HFFc6 (cell line): Measurements from ENCODE around the gene COL4A1. TPM values are rescaled to one million over a fixed set of nuclear protein-coding genes. Genes with fewer than 3 reads are reported as not detected.

Experiments
- DNase-seq: peaks from one replicate; pipeline ENCODE4 v3.0.0-alpha.2; 2018
- H3K27ac Mint-ChIP-seq: 2 replicates; pipeline ENCODE4 v1.8.0; 2020; ENCODE audit warnings: mild to moderate bottlenecking, mixed read lengths
- H3K27me3 Mint-ChIP-seq: 2 replicates; pipeline ENCODE4 v1.8.0; 2021; ENCODE audit warnings: mild to moderate bottlenecking, moderate library complexity, mixed read lengths; ENCODE audit not compliant: insufficient read depth
- H3K36me3 Mint-ChIP-seq: 2 replicates; pipeline ENCODE4 v1.8.0; 2021; ENCODE audit warnings: low read depth, mixed read lengths
- H3K4me1 Mint-ChIP-seq: 2 replicates; pipeline ENCODE4 v1.8.0; 2020; ENCODE audit warnings: low read depth, mixed read lengths
- H3K4me3 Mint-ChIP-seq: 2 replicates; pipeline ENCODE4 v1.8.0; 2020; ENCODE audit warnings: mild to moderate bottlenecking, moderate library complexity, mixed read lengths
- H3K9me3 Mint-ChIP-seq: 2 replicates; pipeline ENCODE4 v1.8.0; 2020; ENCODE audit warnings: mild to moderate bottlenecking, mixed read lengths
- CTCF ChIP-seq: fragments of 200-600 bp; sonication (generic); IDR thresholded peaks from 2 replicates; pipeline ENCODE4 v1.5.0; 2021; ENCODE audit warnings: antibody characterized with exemption, mild to moderate bottlenecking
- total RNA-seq, 6 experiments: library from RNA; stranded (reverse); fragmentation: NEBNext Ultra II Directional; extraction: Animal tissue kit (Norgen Biotek cat#: 25700); gene quantifications; 2 replicates in 1 of 6; 3 replicates in 5 of 6; pipeline ENCODE4 v1.2.3, GENCODE V29; 2021

The COL4A1 gene
- total RNA-seq, 6 experiments from 2014 or later: 137 to 328 (median 148) TPM

- no peaks in the 10 kb centered on the region for H3K27me3 Mint-ChIP-seq
- DNase-seq: no peak
- no peaks in the 10 kb centered on the region for H3K36me3 Mint-ChIP-seq
- no peak for TF ChIP-seq CTCF
- no peaks in the 10 kb centered on the region for H3K9me3 Mint-ChIP-seq
- peaks cover 42% of the 10 kb centered on the region for H3K4me1 Mint-ChIP-seq
- H3K27ac Mint-ChIP-seq: no peak overlapping the region
- H3K4me3 Mint-ChIP-seq: no peak overlapping the region
These were observed 70.1 kb downstream of the COL4A1 start for GRCh38 chr13:110236831-110237261.

GRCh38 chr13:110236431-110236830 lies 70.5 kb downstream of the COL4A1 start:
- no peak overlapping the region for H3K4me3 Mint-ChIP-seq
- no peaks in the 10 kb centered on the region for H3K9me3 Mint-ChIP-seq
- H3K4me1 Mint-ChIP-seq: peaks cover 46% of the 10 kb centered on the region
- DNase-seq: no peak
- H3K27me3 Mint-ChIP-seq: no peaks in the 10 kb centered on the region
- no peak overlapping the region; the same call in 1 of the 2 replicates for H3K27ac Mint-ChIP-seq
- no peak for TF ChIP-seq CTCF
- no peaks in the 10 kb centered on the region for H3K36me3 Mint-ChIP-seq

GRCh38 chr13:110234532-110234931 lies 72.4 kb downstream of the COL4A1 start:
- Mint-ChIP-seq H3K4me1 (peaks cover 56% of the 10 kb centered on the region), H3K27ac (no peak overlapping the region)

GRCh38 chr13:110233951-110234280 lies 73.0 kb downstream of the COL4A1 start:
- peaks cover 4% of the 10 kb centered on the region; the same call in 1 of the 2 replicates for H3K27me3 Mint-ChIP-seq
- no peak for TF ChIP-seq CTCF
- H3K4me3 Mint-ChIP-seq: peak overlapping the region; percentile 79
- H3K4me1 Mint-ChIP-seq: peaks cover 59% of the 10 kb centered on the region
- H3K36me3 Mint-ChIP-seq: peaks cover 5% of the 10 kb centered on the region
- peak overlapping the region; percentile 89 for H3K27ac Mint-ChIP-seq
- H3K9me3 Mint-ChIP-seq: no peaks in the 10 kb centered on the region
- no peak for DNase-seq

More at GRCh38 chr13:110234532-110234931, 72.4 kb downstream of the COL4A1 start:
- TF ChIP-seq CTCF: no peak
- no peak overlapping the region for H3K4me3 Mint-ChIP-seq
- H3K9me3 Mint-ChIP-seq: no peaks in the 10 kb centered on the region
- H3K27me3 Mint-ChIP-seq: peaks cover under 1% of the 10 kb centered on the region; the same call in 1 of the 2 replicates
- peaks cover 5% of the 10 kb centered on the region for H3K36me3 Mint-ChIP-seq
- DNase-seq: no peak

- peak; percentile 77 for DNase-seq
- H3K27ac Mint-ChIP-seq: peak overlapping the region; percentile 89
These were observed 73.6 kb downstream of the COL4A1 start for GRCh38 chr13:110233181-110233950.

More at GRCh38 chr13:110233181-110233950, 73.6 kb downstream of the COL4A1 start:
- Mint-ChIP-seq H3K9me3 (no peaks in the 10 kb centered on the region), H3K4me1 (peaks cover 60% of the 10 kb centered on the region), H3K27me3 (peaks cover 4% of the 10 kb centered on the region; the same call in 1 of the 2 replicates), H3K36me3 (peaks cover 5% of the 10 kb centered on the region), H3K4me3 (peak overlapping the region; percentile 79)
- no peak for TF ChIP-seq CTCF
